OCI-LY3 (cell line): ENCODE results near the gene SEPTIN10.
"Not testable (repeated sequence)": the region's sequence is repeated elsewhere in the genome, so short reads cannot be mapped to it uniquely, and the experiment has no call there.

Experiments used
- H2AFZ ChIP-seq: fragments of 200-600, 300-600 bp; shearing (Covaris generic); 2 replicates; pipeline ENCODE4 v1.6.0; 2014; ENCODE audit warnings: antibody characterized with exemption, low read depth, low read length
- H3K27ac ChIP-seq: fragments of 200-600, 300-600 bp; sonication (generic); 2 replicates; pipeline ENCODE4 v1.5.1; 2014; ENCODE audit warnings: mild to moderate bottlenecking, low read length, moderate library complexity, mixed read lengths
- H3K27me3 ChIP-seq: fragments of 200-600, 300-600 bp; sonication (generic); 2 replicates; pipeline ENCODE4 v1.6.1; 2014; ENCODE audit warnings: low read depth, low read length, mixed read lengths
- H3K36me3 ChIP-seq: fragments of 200-600, 300-600 bp; sonication (generic); replicated peaks from 2 replicates; pipeline ENCODE3; 2014; ENCODE audit warnings: low read depth, low read length, mixed read lengths
- H3K4me1 ChIP-seq: fragments of 300-600, 200-600 bp; sonication (generic); 2 replicates; pipeline ENCODE4 v1.6.1; 2014; ENCODE audit warnings: low read length, mixed read lengths
- H3K4me2 ChIP-seq: fragments of 200-600, 300-600 bp; sonication (generic); 2 replicates; pipeline ENCODE4 v1.6.1; 2014; ENCODE audit warnings: low read length, mixed read lengths
- H3K4me3 ChIP-seq: fragments of 300-600, 200-600 bp; sonication (generic); 2 replicates; pipeline ENCODE4 v1.5.1; 2014; ENCODE audit warnings: antibody characterized with exemption, mild to moderate bottlenecking, low read length, moderate library complexity
- H3K79me2 ChIP-seq: fragments of 300-600, 200-600 bp; shearing (Covaris generic); 2 replicates; pipeline ENCODE4 v1.6.1; 2014; ENCODE audit warnings: mild to moderate bottlenecking, low read length, mixed read lengths
- H3K9ac ChIP-seq: fragments of 300-600, 200-600 bp; shearing (Covaris generic); 2 replicates; pipeline ENCODE4 v1.6.0; 2014; ENCODE audit warnings: mild to moderate bottlenecking, low read length, moderate library complexity
- H3K9me3 ChIP-seq: fragments of 200-600, 300-600 bp; shearing (Covaris generic); 2 replicates; pipeline ENCODE4 v1.6.1; 2014; ENCODE audit warnings: low read length, mixed read lengths; ENCODE audit not compliant: insufficient read depth
- H4K20me1 ChIP-seq: fragments of 200-600, 300-600 bp; sonication (generic); 2 replicates; pipeline ENCODE4 v1.6.1; 2016; ENCODE audit warnings: low read length, mixed read lengths; ENCODE audit not compliant: insufficient read depth
- CTCF ChIP-seq: fragments of 200-600, 300-600 bp; sonication (generic); IDR thresholded peaks from 2 replicates; pipeline ENCODE4 v1.5.1; 2014; ENCODE audit warnings: antibody characterized with exemption, low read length, low read depth
- EZH2phosphoT487 ChIP-seq: fragments of 200-600 bp; shearing (Covaris generic); IDR thresholded peaks from 2 replicates; pipeline ENCODE4 v1.6.1; 2018; ENCODE audit warnings: antibody characterized with exemption, mixed run types, low read depth

The SEPTIN10 gene

DNA sequence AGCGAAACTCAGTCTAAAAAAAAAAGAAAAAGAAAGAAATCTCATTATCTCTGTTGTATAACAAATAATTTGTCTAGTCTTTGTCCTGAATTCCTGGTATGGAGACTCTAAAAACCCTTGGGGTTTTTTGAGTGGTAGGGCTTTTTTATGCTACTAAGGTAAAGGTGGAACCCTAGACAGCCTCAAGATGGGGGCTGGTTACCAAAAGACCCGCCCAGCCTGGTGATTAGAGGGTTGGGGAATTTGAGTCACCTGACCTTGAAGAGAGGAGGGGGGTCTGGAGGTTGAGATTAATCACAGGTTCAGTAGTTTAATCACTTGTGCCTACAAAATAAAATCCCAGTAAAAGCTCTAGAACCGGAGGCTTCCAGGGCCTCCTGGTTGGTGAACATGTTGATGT is 18.0 kb upstream of the SEPTIN10 start:
- Histone ChIP-seq H3K36me3 (no peaks in the 10 kb centered on the region), H4K20me1 (no peaks in the 10 kb centered on the region), H2AFZ (no peak overlapping the region), H3K27me3 (no peaks in the 10 kb centered on the region), H3K4me3 (no peak overlapping the region), H3K4me1 (no peaks in the 10 kb centered on the region), H3K79me2 (no peaks in the 10 kb centered on the region), H3K27ac (no peak overlapping the region), H3K9ac (no peak overlapping the region), H3K4me2 (no peak overlapping the region), H3K9me3 (no peaks in the 10 kb centered on the region)
- no peak for TF ChIP-seq CTCF
- no peak for TF ChIP-seq EZH2phosphoT487

DNA sequence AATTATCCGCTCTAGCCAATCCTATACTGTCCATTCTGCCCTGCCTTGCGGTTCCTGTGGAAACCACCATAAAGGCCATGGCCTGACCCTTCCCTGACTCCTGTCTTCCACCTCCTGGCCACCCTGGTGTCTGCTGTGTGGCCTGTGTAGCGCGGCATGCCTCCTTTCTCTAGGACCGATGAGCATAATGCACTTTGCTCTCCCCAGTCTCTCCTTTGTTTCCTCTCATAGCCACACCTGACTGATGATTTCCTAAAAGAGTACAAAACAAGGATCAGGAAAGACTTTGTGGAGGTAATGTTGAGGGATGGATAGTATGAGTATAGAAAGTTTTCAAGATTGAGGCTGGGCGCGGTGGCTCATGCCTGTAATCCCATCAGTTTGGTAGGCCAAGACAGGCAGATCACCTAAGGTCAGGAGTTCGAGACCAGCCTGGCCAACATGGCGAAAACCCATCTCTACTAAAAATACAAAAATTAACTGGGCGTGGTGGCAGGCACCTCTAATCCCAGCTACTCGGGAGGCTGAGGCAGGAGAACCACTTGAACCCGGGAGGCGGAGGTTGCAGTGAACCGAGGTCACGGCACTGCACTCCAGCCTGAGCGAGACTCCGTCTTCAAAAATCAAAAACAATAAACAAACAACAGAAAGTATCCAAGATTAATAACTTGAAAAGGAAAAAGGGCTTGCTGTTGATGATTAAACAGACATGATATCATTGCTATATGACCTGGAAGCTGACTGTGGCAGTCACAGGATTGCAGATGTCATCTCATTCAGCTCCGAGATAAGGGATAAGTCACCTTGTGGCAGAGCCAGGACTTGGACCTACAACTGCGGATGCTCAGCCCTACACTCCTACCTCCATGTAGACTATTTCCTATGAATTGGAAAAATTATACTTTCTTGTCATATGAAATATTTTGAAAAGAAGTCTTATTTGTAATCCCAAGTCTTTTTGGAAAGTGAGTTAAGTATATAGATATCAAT is 17.0 kb upstream of the SEPTIN10 start:
- no peak overlapping the region for H3K4me3 ChIP-seq
- no peak overlapping the region for H2AFZ ChIP-seq
- no peak overlapping the region for H3K4me2 ChIP-seq
- no peaks in the 10 kb centered on the region for H3K27me3 ChIP-seq
- TF ChIP-seq CTCF (no peak), EZH2phosphoT487 (no peak)
- H3K9me3 ChIP-seq, result no peaks in the 10 kb centered on the region
- no peaks in the 10 kb centered on the region for H4K20me1 ChIP-seq
- no peaks in the 10 kb centered on the region for H3K4me1 ChIP-seq
- H3K9ac ChIP-seq, result no peak overlapping the region
- no peaks in the 10 kb centered on the region for H3K79me2 ChIP-seq
- no peak overlapping the region for H3K27ac ChIP-seq
- H3K36me3 ChIP-seq, result no peaks in the 10 kb centered on the region

GRCh38 chr2:109629867-109630266 is 16.1 kb upstream of the SEPTIN10 start:
- no peaks in the 10 kb centered on the region for H3K9me3 ChIP-seq
- H2AFZ ChIP-seq, result no peak overlapping the region
- H3K4me2 ChIP-seq, result no peak overlapping the region
- H3K36me3 ChIP-seq, result no peaks in the 10 kb centered on the region
- H4K20me1 ChIP-seq, result no peaks in the 10 kb centered on the region
- TF ChIP-seq EZH2phosphoT487 (no peak), CTCF (no peak)
- H3K4me3 ChIP-seq, result no peak overlapping the region
- no peaks in the 10 kb centered on the region for H3K4me1 ChIP-seq
- H3K79me2 ChIP-seq, result no peaks in the 10 kb centered on the region
- no peak overlapping the region for H3K27ac ChIP-seq
- no peaks in the 10 kb centered on the region for H3K27me3 ChIP-seq
- no peak overlapping the region for H3K9ac ChIP-seq

- not testable (repeated sequence) for H3K79me2 ChIP-seq, H3K4me1 ChIP-seq, H3K27ac ChIP-seq, H3K4me3 ChIP-seq, H3K27me3 ChIP-seq, H3K9me3 ChIP-seq, H3K9ac ChIP-seq, H4K20me1 ChIP-seq, H3K36me3 ChIP-seq, H2AFZ ChIP-seq, H3K4me2 ChIP-seq
Observed at GRCh38 chr2:109628321-109628720, 14.6 kb upstream of the SEPTIN10 start.
